Osteoblast (primary cell): ENCODE results near the gene CEP104. TPM values are rescaled to one million over a fixed set of nuclear protein-coding genes. Genes with fewer than 3 reads are reported as not detected.
A peak's percentile ranks its signal among the peaks of the same experiment; 100 is the strongest.

Experiments used
- DNase-seq: peaks from one replicate; pipeline ENCODE4 v3.0.0; 2011; ENCODE audit warnings: low spot score, mixed read lengths; ENCODE audit not compliant: insufficient read length; ENCODE audit errors: missing footprints
- H2AFZ ChIP-seq: 2 replicates; pipeline ENCODE4 v1.6.0; 2011; ENCODE audit warnings: mild to moderate bottlenecking, low read length
- H3K27ac ChIP-seq: 2 replicates; pipeline ENCODE4 v1.5.1; 2011; ENCODE audit warnings: mild to moderate bottlenecking, low read depth, low read length, moderate library complexity
- H3K27me3 ChIP-seq: 2 replicates; pipeline ENCODE4 v1.6.0; 2012; ENCODE audit warnings: mild to moderate bottlenecking, control low read depth, inconsistent platforms, low read length, moderate library complexity; ENCODE audit not compliant: insufficient read depth
- H3K36me3 ChIP-seq: 2 replicates; pipeline ENCODE4 v1.5.1; 2011; ENCODE audit warnings: mild to moderate bottlenecking, low read length, control low read depth, moderate library complexity; ENCODE audit not compliant: insufficient read depth
- H3K4me1 ChIP-seq: 2 replicates; pipeline ENCODE4 v1.5.1; 2011; ENCODE audit warnings: mild to moderate bottlenecking, low read length, control low read depth, moderate library complexity; ENCODE audit not compliant: insufficient read depth
- H3K4me2 ChIP-seq: 2 replicates; pipeline ENCODE4 v1.6.0; 2011; ENCODE audit warnings: mild to moderate bottlenecking, low read length; ENCODE audit not compliant: insufficient read depth
- H3K4me3 ChIP-seq: fragments of 200-600 bp; sonication (generic); 3 replicates; pipeline ENCODE4 v1.5.1; 2012; ENCODE audit warnings: mild to moderate bottlenecking, low read length, inconsistent platforms; ENCODE audit not compliant: insufficient read depth
- H3K79me2 ChIP-seq: 2 replicates; pipeline ENCODE4 v1.6.0; 2012; ENCODE audit warnings: mild to moderate bottlenecking, low read length, control low read depth, inconsistent platforms; ENCODE audit not compliant: insufficient read depth
- H3K9me3 ChIP-seq: 2 replicates; pipeline ENCODE4 v1.5.1; 2011; ENCODE audit warnings: low read depth, low read length, control low read depth
- H4K20me1 ChIP-seq: 2 replicates; pipeline ENCODE4 v1.6.0; 2012; ENCODE audit warnings: mild to moderate bottlenecking, low read length, control low read depth; ENCODE audit not compliant: insufficient read depth
- total RNA-seq: library from RNA; depleted of rRNA; stranded (reverse); fragments of >200 nt; gene quantifications from 2 replicates; pipeline ENCODE4 v1.2.3, GENCODE V29; 2012
- TF ChIP-seq, protein P1 (sequence below): IDR thresholded peaks from 2 replicates; pipeline ENCODE4 v1.5.1; 2011; ENCODE audit warnings: mild to moderate bottlenecking, low read depth, low read length, moderate library complexity; ENCODE audit errors: extremely low read depth

CEP104 gene
- total RNA-seq, 1 donor = 21.7 TPM

DNA sequence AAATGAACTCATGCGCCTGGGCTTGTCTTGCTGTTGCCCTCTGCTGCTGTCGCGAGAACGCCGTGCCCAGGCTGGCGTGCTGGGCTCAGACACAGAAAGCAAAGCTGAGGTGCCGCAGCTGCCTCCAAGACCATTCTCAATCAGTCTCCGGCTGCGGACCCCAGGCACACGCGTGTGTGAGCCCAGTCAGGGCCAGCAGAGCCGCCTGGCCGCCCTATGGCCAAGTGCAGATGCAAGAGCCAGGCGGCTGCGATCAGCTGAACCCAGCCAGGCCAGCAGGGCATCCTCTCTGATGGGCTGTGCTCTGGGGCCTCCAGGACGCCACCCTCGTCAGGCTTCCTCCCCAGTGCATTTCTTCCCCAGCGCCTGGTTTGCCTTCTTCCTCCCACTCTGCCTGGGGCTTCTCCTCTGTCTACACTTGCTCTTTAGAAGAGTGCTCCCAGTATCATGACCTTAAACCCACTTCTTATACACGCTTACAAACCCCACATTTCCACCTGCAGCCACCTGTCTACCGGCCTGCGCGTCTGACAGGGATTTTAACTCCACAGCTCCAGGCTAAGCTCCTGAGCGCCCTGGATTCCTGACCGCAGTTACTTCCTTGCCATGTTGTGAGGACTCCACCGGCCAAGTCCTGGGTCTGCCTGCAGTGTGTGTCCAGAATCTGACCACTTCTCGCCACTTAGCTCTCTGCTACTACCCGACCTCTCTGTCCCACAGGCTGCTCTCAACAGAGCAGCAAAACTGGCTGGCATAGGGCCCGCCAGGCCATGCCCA lies 39.0 kb downstream of the CEP104 start:
- Histone ChIP-seq H3K36me3 (peaks cover 30% of the 10 kb centered on the region), H3K9me3 (no peaks in the 10 kb centered on the region), H4K20me1 (no peaks in the 10 kb centered on the region), H3K4me2 (no peak overlapping the region), H2AFZ (no peak overlapping the region), H3K4me1 (no peaks in the 10 kb centered on the region), H3K27ac (no peak overlapping the region), H3K27me3 (no peaks in the 10 kb centered on the region), H3K4me3 (no peak overlapping the region), H3K79me2 (no peaks in the 10 kb centered on the region)
- TF ChIP-seq, protein P1, sequence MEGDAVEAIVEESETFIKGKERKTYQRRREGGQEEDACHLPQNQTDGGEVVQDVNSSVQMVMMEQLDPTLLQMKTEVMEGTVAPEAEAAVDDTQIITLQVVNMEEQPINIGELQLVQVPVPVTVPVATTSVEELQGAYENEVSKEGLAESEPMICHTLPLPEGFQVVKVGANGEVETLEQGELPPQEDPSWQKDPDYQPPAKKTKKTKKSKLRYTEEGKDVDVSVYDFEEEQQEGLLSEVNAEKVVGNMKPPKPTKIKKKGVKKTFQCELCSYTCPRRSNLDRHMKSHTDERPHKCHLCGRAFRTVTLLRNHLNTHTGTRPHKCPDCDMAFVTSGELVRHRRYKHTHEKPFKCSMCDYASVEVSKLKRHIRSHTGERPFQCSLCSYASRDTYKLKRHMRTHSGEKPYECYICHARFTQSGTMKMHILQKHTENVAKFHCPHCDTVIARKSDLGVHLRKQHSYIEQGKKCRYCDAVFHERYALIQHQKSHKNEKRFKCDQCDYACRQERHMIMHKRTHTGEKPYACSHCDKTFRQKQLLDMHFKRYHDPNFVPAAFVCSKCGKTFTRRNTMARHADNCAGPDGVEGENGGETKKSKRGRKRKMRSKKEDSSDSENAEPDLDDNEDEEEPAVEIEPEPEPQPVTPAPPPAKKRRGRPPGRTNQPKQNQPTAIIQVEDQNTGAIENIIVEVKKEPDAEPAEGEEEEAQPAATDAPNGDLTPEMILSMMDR = no peak
- DNase-seq = peak; percentile 54

DNA sequence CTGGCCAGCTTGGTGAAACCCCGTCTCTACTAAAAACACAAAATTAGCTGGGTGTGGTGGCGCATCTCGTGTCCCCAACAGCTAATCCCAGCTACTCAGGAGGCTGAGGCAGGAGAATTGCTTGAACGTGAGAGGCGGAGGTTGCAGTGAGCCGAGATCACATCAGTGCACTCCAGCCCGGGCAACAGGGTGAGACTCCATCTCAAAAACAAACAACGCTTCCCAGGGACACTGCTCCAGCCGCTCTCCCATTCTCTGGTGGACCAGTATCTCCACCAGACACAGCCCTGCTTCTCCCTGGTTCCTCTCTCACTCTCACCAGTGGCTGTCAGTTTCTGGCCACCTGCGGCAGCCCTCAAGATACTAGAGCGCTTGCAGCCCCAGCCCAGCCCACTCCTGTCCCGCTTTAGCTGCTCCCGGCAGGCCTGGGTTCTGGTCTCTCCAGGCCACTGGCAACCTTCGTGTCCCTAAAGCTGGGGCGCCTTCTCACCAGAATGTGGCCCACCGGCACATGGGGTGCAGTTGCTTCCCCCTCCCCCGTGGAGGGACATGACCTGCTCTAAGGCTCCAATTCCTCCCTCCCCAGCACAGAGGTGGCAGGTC lies 39.8 kb downstream of the CEP104 start:
- Histone ChIP-seq H4K20me1 (no peaks in the 10 kb centered on the region), H3K4me2 (no peak overlapping the region), H3K9me3 (no peaks in the 10 kb centered on the region), H3K4me1 (no peaks in the 10 kb centered on the region), H3K4me3 (no peak overlapping the region), H2AFZ (no peak overlapping the region), H3K27me3 (no peaks in the 10 kb centered on the region), H3K79me2 (no peaks in the 10 kb centered on the region), H3K27ac (no peak overlapping the region), H3K36me3 (peaks cover 26% of the 10 kb centered on the region)
- DNase-seq = peak; percentile 48
- TF ChIP-seq, protein P1 = no peak

DNA sequence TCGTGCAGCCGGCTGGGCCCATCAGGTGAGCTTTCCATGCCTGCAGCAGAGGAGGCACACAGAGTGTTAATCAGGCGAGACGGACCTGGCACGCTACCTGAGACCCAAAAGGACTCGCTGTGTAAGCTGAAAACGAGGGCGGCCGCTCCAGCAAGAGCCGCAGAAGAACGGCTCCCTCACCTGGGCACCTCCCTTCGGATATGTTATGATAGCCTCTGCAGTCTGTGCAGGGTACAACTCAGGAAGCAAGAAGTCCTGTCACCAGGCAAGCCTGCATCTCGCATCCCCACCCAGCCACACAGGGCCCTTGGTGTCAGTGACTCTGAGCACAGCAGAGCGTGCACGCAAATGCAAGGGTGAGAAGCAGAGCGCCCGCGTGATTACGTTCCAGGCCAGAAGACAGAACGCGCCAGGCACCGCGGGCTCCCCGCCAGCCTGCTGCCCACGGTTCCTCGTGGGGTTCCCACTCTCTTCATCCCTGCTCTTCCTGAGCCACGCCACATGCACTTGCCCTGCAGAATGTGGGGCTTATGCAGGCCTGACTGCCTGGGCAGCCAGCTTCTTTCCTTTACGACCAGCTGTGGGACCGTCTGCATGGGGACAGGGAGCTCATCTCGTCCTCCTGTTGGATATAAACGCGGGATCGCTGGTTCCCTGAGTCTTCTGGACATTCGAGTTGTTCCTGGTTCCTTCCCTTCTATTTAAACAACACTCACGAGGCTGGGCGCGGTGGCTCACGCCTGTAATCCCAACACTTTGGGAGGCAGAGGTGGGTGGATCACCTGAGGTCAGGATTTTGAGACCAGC lies 40.5 kb downstream of the CEP104 start:
- Histone ChIP-seq H2AFZ (no peak overlapping the region), H3K9me3 (no peaks in the 10 kb centered on the region), H3K27me3 (no peaks in the 10 kb centered on the region), H3K79me2 (no peaks in the 10 kb centered on the region), H3K27ac (no peak overlapping the region), H3K36me3 (peaks cover 26% of the 10 kb centered on the region), H4K20me1 (no peaks in the 10 kb centered on the region), H3K4me2 (no peak overlapping the region), H3K4me1 (no peaks in the 10 kb centered on the region), H3K4me3 (no peak overlapping the region)
- DNase-seq = peak; percentile 35
- TF ChIP-seq, protein P1 = no peak
